ENCODE measurements around the gene SOX15.
A peak's percentile ranks its signal among the peaks of the same experiment; 100 is the strongest.
"Not testable (repeated sequence)": the region's sequence is repeated elsewhere in the genome, so short reads cannot be mapped to it uniquely, and the experiment has no call there.

The SOX15 gene

DNA sequence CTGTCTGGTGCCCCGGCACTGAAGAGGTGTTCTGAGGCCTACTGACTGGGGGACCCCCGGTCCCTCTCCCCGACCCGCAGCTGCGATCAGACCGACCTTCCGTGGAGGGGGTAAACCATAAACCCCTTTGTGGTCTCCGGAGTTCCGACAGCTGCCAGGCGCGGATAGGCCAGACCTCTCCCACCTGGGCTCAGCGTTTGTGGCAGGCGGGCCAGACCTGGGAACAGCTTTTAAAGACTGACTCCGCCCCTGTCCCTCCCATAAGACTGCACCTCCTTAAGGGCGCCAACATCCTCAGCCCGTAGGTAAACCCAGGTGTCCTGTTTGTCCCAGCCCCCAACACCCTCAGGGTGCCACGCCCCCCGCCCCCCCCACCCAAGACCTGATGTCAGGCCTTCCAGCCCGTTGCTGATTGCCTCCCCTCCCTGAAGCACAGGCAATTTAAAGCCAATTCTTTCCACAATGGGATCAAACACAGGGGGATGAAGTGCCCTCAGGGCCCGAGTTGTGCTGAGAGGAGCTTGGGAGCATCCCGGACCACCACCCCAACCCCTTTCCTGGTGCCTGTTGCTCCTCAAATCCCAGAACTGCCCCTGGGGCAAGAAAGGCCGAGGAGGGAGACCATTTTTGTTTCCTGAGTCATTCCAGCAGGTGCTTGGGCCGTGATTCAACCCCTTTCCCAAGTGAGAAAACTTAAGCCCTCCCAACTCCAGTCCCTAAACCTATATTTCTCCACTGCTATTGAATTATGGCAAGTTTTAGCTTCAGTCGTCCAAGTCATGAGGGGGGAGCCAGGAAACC lies at the start of gene SOX15:
Gene SOX15, minus strand, starts transcription at position 204 of the 801 bp plus-strand sequence. CDS start 418 bp downstream, outside the sequence.
- DNase-seq, result no peak

DNA sequence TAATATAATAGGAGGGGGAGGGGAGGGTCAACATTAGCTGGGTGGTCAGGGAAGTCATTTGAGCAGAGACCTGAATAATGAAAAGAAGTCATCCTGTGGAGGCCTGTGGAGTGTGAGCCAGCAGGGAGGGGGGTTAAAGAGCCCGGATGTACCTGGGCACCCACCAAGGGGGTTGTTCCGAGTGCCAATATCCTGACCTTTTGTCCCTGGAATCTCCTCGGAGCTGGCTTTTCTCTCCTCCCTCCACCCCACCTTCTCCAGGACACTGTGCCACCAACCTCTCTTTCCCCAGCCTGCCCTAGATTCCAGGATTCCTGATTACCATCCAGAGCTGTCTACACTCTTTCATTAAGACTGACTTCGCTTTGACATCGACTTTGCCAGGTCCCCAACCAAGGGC lies 46.3 kb upstream of the SOX15 start:
- no peak for DNase-seq

DNA sequence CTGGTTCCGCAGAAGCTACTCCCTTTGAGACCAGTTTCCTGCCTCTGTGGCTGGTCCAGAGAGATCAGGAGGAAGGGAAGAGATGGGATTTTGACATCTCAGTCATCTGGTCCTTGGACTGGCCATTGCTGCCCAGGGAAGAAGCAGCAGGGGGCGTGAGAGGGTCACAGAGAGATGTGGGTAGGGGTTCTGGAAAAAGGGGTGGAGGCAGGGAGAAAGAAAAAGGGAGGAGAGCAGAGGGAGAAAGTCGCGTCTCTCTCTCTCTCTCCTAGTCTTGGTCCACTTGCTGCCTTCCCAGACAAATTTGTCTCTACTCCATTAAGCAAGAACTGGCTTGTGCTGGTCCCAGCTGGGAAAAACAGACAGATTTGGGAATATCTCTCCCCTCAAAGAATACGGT lies 44.5 kb upstream of the SOX15 start:
- DNase-seq, result no peak

DNA sequence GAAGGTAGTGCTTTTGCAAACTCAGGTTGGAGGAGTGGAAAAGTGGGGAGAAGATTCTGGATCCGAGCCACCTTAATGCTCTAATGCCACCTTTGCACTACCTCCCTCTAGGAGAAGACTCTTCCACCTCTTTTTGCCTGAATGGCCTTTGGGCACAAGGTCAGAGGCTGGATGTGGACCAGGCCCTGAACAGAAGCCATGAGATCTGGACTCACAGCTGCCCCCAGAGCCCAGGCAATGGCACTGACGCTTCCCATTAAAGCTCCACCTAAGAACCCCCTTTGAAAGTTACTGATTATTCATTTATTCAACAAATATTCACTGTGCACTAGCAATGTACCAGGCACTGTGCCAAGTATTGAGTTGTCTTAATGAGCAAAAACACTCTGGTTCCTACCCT lies 43.2 kb upstream of the SOX15 start:
- DNase-seq, result no peak

DNA sequence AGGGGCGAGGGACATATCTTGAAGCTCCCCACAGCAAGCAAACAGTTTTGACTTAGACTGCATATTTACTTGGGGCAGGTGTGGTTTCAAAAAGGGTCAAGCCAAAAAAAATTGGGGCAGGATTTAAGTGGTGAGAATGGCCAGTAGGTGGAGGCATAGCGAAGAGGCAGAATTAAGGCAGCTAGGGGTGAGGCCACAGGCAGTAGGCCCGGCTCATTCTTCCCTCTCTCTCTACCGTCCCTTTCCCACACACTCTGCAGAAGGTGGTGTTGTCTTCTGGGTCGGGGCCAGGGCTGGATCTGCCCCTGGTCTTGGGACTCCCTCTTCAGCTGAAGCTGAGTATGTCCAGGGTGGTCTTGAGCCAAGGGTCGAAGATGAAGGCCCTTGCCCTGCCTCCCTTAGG lies 42.6 kb upstream of the SOX15 start:
- peak; percentile 60 for DNase-seq

DNA sequence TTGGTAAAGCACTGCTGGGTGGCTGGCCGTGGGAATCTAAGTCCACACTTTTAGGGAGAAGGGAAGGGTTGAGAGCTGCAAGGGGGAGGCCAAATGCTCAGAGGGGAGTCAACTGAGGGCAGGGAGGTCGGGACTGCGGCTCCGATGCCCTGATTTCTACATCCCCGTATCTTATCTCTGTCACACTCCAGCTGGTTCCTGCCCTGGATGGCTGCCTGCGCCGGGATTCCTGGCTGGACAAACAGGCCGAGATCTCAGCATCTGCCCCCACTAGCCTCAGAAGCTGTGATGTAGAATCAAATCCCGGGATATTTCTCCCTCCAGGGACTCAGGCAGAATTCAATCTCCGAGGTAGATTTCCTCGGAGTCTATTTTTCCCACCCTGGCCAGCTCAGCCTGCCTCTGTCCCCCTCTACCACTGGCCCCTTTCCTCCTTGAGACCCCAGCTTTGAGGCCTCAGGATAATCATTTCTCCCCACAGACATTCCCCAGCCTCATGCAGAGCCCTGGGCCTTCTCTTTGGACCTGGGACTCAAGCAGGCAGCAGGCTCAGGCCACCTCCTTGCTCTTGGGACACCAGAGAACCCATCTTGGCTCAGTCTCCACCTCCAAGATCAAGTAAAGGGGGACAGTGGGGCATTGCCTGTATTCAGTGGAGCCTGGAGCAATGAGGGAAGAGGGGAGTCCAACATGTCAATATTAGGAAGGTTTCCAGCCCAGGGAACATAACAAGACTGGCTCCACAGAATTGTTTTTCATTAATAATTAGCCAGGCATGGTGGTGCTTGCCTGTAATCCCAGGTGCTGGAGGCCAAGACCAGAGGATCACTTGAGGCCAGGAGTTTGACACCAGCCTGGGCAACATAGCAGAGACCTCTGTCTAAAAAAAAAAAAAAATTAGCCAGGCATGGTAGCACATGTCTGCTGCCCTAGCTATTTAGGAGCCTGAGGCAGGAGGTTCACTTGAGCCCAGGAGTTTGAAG lies 41.8 kb upstream of the SOX15 start:
- no peak for DNase-seq

DNA sequence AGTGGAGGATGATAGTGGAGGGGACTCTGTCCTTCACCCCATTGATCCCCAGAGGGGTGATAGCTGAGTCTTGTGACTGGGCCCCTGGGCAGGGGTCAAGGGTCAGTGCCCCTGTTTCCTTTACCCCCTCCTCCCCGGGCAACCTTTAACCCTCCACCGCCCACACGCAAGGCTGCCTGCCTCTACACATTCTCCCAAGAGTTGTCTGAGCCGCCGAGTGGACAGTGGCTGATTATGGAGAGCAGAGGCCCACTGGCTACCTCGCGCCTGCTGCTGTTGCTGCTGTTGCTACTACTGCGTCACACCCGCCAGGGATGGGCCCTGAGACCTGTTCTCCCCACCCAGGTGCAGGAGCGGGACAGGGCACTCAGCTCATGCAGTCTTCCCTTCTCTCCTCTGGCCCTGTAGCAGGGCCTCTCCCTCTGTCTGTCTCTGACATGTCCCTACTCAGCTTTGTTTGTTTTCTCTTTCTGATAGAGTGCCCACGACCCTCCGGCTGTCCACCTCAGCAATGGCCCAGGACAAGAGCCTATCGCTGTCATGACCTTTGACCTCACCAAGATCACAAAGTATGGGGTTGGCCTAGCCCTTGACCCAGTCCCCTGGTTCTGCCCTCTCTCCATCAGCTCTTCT lies 40.2 kb upstream of the SOX15 start, which contains the start of gene SHBG:
Gene SHBG, plus strand, starts transcription at position 197 of the 633 bp plus-strand sequence. Its CDS starts 38 bp downstream, at position 235.
- DNase-seq, result no peak

DNA sequence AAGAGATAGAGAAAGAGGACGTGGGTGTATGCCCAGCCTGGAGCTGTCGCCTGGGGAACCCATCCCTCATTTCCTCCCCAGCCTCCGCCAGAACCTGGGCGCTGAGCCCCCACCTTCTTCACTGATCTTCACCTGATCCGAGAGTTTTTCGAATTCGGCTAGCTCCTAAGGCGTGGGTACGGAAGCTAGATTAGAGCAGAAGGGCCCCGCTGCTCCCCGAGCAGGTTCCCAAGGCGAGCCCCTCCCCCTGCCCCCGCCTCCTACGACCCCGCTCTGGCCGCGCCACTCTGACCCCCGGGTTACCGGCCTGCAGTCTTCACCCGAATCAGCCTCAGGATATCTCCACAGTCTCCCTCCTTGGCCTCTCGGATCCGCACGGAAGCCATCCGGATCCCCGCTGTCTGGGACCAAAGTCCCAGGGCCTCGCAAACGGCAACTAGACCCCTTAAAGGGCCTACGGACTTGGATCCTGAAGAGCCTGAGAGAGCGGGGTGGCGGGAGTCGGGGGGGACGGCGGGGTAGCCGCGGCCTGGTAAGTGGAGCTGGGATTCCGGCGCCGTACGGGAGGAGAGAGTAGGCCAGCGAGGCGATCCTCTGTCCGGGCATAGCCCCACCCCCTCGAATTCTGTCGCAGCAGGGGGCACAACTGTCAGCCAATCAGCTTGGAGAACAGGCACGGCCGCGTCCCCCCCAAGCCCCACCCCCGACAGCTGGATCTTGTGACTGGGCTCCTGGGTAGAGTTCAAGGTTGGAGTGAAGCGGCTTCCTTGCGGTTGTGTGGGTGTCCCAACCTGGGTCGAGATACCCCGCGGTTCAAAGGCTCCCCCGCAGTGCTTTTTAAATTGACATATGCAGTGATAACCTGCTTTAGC lies 37.6 kb upstream of the SOX15 start, which contains the start of gene SAT2:
Gene SAT2, minus strand, starts transcription at position 572 of the 872 bp plus-strand sequence. Its CDS starts 186 bp downstream, at position 386.
- DNase-seq, result peak; percentile 90

DNA sequence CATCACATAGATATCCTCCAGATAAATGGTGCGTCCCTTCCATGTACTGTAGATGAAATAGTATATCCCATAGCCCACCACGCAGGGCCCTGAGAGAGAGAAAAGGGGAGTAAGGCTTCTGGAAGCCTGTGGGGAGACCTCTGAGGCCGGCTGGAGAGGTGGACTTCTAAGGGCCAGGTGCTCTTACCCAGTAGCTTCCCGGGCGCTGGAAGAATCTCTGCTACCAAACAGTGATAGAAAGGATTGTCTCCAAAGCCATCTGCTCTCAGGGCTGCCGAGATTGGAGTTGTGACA lies 37.0 kb upstream of the SOX15 start:
- no peak for DNase-seq

DNA sequence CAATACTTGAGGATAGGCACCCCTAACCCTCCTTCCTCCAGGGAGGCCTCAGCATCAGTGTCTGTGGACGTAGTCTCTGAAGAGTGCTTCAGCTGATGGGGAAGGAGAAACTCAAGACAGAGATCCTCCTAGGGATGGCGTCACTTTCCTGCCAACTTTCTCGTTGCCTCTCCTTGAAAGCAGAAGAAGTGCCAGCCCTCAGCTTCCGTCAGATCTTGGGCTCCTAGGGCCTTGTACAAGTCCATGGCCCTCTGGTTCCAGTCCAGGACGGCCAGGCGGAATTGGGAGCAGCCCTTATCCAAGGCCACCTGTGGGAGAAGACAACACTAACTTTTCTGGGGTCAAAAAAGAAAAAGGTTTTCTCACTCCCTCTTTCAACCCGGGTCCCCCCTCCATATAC lies 36.4 kb upstream of the SOX15 start:
- DNase-seq, result no peak

DNA sequence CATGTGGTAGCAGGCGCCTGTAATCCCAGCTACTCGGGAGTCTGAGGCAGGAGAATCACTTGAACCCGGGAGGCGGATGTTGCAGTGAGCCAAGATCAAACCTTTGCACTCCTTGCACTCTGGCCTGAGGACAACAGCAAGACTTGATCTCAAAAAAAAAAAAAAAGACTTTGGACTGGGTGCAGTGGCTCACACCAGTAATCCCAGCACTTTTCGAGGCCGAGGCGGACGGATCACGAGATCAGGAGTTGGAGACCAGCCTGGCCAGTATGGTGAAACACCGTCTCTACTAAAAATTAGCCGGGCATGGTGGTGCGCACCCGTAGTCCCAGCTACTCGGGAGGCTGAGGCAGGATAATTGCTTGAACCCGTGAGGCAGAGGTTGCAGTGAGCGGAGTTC lies 35.9 kb upstream of the SOX15 start:
- DNase-seq, result not testable (repeated sequence)

DNA sequence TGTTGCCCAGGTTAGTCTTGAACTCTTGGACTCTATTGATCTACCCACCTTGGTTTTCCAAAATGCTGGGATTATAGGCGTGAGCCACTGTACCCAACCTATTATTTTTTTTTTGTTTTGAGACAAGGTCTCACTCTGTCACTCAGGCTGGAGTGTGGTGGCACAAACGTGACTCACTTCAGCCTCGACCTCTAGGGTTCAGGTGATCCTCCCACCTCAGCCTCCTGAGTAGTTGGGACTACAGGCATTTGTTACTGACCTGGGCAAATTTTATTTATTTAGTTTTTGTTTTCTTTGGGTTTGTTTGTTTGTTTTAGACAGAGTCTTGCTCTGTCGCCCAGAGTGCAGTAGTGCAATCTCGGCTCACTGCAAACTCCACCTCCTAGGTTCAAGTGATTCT lies 33.8 kb upstream of the SOX15 start:
- no peak for DNase-seq

DNA sequence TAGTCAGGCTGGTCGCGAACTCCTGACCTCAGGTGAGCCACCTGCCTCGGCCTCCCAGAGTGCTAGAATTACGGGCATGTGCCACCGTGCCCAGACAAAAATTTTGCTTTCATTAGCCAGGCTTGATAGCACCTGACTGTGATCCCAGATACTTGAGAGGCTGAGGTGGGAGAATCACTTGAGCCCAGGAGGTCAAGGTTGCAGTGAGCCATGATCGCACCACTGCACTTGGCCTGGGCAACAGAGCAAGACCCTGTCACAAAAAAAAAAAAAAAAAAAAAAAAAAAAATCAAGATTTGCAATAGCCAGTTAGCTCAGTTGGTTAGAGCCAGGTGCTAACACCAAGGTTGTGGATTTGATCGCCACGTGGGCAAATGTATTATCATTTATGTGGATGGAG lies 30.9 kb upstream of the SOX15 start:
- DNase-seq, result no peak

DNA sequence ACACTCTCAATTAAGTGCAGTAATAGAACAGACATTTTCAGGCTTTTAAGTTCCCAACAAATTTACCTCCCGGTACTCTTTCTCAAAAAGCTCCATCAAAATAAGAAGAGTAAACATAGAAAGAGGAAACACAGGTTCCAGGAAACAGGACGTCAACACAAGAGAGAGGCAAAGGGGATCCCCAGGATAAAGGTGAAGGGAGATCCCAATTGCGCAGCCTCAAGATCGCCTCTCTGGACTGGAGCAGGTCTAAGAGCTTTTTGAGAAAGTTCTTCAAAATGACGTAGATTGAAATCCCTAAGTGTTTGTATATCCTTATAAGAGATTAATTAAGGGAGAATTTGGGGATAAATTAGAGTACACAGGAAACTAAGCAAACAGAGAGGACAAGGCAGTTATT lies 28.7 kb upstream of the SOX15 start:
- DNase-seq, result no peak

DNA sequence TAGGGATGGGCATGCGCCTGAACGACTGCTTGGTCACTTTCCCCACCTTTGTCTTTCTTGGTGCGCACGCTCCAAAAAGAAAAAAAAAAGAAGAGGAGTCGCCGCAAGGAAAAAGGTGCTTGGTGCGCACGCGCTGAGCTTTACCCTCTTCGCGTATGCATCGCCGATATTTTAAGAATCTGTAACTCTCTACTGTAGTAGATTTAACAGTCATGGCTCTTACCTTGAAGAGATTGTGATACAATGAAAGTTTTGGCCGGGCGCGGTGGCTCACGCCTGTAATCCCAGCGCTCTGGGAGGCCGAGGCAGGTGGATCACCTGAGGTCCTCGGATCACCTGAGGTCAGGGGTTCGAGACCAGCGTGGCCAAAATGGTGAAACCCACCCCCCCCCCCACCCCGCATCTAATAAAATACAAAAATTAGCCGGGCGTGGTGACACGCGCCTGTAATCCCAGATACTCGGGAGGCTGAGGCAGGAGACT lies 25.4 kb upstream of the SOX15 start:
- no peak for DNase-seq

DNA sequence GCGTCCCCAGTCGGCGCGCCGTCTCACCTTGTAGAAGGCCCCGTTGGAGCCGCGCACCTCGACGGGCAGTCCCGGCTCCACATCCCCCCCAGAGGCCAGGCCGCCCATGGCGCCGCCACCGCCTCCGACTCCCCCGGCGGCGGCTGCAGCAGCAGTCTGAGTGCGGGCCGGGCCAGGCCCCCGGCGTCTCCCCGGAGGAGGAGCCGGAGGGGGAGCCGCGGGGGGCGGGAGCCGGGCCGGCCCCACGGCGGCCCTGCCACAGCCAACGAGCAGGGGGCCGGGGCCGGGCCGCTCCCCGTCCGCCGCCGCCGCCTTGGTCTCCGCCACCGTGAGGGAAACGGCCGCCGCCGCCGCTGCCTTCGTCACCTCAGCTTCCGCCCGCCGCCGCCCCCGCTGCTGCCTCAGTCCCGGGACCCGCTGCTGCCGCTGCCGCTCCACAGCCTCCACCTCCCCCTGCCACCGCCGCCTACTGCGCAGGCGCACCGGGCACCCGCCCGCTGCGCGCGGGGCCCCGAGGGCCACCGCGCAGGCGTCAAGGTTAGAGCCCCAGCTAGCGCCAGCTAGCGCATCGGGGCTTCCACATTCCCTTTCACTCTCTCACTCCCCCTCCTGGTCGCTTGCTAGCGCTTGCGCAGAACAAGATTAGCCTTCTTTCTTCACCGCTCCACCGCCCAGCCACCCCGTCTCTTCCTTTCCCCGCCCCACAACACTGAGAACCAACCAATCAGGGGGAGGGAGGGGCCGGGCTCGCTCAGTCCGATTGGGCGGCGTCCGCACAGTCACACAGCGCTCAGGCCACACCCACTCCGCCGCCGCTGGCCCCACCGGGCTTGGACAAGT lies 24.8 kb upstream of the SOX15 start, which contains the start of gene FXR2:
Gene FXR2, minus strand, starts transcription at position 473 of the 840 bp plus-strand sequence. Its CDS starts 365 bp downstream, at position 108.
- peak; percentile 98 for DNase-seq

DNA sequence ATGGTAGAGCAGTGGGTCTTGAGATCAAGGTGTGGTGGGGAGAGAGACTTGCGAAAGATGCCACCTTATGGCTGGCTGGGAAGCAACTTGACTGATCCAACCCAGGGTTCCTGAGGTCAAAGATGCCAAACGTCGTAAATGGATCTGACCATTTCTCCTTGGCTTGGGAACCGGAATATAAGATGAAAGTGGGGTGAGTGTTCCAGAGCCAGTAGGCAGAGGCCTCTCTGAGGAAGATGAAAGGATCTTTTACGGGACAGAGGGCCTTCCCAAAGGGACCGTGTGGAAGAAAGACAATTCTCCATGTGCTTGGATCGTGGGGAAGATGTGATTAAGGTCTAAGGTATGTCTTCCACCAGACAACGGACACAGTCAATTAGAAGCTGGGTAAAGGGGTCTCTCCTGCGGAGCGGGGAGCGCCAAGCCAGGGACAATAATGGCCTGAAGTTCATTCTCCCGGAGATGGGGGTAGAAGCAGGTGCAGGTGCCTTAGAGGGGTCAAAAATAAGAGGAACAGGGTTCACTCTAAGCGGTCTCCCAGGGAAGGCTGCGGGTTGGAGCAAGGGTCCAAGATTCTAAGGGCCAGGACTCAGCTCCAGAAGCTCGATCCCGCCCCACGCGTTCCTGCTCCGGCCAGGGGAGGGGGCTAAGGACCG lies 24.0 kb upstream of the SOX15 start:
- DNase-seq, result no peak

DNA sequence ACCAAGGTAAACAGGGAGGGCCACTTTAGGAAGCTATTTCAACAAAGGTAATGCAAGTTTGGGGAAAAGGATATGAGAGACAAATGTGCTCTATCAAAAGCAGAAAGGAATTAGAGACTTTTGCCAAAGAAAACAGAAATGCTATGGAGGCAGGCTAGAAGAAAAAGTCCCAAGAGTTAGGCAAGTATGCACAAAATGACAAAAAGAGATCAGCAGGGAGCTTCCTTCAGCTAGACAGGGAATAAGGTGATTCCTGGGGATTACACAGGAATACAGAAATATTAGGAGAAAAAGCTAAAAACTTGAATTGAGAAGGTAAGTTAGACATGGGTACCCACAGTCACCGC lies 22.4 kb upstream of the SOX15 start:
- no peak for DNase-seq

DNA sequence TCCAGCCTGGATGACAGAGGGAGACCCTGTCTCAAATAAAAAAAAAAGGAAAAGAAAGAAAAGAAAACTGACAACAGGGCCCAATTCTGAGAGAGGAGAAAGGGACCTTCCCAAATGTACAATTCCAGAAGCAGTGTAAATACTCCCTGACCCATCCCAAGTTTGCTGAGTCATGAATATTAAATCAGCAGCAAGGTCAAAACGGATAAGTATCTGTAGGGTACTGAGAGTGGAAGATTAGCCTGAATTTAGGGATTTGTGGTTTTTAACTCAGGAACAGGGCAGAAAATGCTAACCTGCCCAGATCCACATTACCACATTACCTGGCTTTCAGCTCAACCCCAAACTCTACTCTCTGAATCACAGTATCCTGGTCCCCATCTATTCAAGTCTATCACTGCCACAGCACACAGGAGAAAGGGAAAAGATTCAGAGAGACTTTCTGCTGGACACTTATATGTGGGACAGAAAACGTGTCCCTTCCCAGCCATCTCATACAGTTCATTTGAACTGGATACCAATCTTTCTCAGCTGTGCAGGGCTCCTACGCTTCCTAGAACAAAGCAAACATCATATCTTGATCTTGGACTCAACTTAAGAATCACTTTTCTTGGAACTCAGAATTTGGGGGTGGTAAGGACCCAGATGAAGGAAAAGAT lies 21.9 kb upstream of the SOX15 start:
- DNase-seq, result no peak

DNA sequence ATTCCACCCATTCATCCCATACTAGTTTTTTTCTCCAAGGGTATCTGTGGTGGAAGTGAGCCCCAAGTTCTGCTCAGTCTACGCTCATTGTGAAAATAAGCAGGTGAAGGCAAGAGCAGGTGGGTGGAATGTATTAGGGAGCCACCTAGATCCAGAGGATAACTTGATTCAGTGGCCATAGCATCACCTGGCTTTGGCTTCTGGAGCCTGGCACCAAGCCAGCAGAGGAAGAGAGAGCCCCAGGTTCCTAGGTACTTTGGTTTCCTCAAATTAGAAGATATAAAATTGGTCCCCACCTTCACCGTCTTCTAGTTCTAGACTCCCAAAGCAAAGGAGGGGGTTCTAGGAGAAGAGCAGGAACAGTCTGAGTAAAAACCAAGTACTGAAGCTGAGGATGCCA lies 20.7 kb upstream of the SOX15 start:
- no peak for DNase-seq
